ENCODE measurements around the gene MEIS2. TPM values are rescaled to one million over a fixed set of nuclear protein-coding genes. Genes with fewer than 3 reads are reported as not detected.

The MEIS2 gene
- total and polyA plus RNA-seq, 2 of the 13 experiments (the other 11 are each of a cell fraction or from before 2014, with no cell fraction given), result 10.7 to 12.4 TPM

DNA sequence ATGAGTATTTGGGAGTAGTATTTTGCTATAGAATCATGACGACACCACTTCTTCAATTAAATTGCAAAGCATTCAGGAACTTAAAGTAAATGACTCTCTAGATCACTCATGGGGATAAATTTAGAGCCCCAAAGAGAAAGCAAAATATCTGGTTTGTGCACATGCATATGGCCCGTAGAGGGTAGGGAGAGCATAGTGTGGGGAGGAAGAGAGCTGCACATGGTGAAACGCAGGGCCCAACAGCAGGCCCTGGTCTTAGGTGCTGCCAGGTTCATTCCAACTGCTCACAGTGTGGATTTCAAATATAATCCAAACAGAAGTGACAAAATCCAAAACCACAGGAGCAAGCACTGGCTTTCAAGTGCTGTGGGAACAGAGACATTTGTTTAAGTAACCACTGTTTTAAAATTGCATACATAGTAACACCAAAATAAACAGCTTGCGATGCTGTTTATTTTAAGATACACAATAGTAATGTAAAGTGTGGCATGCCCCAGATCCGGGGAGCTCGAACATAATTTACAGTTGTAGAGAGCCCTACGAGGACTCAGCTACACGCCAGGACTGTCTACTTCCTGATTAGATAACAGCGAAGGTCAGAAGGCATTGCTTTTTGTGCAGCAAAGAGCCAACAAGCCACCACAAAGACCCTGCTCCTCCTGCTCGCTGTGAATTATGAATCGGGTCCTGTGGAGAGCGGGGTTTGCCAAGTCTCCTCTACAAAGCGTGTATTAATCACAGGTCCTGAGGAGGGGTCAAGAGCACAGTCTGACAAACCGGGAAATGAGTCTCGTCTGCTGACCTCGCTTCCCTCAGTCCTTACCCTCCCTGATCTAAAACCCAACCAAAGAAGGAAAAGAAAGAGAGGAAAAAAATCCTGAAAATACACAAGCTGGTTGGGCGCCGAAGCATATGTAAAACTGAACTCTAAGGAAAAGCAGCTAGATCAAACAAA, 80.6 kb downstream of the MEIS2 start (continued):
- TF ChIP-seq ZNF18 (CRISPR knock-in tag; IDR thresholded peaks at IDR 0.05; ENCODE audit: insufficient replicate concordance) (peak; percentile 59), SIN3A (IDR thresholded peaks at IDR 0.05; ENCODE audit: borderline replicate concordance, low read depth, low read length) (no peak), BCL6 (CRISPR knock-in tag; IDR thresholded peaks at IDR 0.05) (no peak), ZFX (CRISPR knock-in tag; IDR thresholded peaks at IDR 0.05; ENCODE audit: low read depth) (no peak), SATB2 (CRISPR knock-in tag; IDR thresholded peaks at IDR 0.05) (no peak), KLF12 (CRISPR knock-in tag; IDR thresholded peaks at IDR 0.05; ENCODE audit: borderline replicate concordance) (no peak), HDAC6 (IDR thresholded peaks at IDR 0.05; ENCODE audit: low read depth, low read length) (no peak), FOSL2 (CRISPR knock-in tag; IDR thresholded peaks at IDR 0.05) (no peak; the same call in 1 of the 2 replicates), NKX3-1 (CRISPR knock-in tag; IDR thresholded peaks at IDR 0.05) (no peak), RARA (CRISPR knock-in tag; IDR thresholded peaks at IDR 0.05) (peak; percentile 48), GATAD2A (CRISPR knock-in tag; IDR thresholded peaks at IDR 0.05) (peak; percentile 67), PATZ1 (CRISPR knock-in tag; IDR thresholded peaks at IDR 0.05) (peak; percentile 1; the same call in 1 of the 2 replicates), PHF8 (CRISPR knock-in tag; IDR thresholded peaks at IDR 0.05) (no peak)
- TF ChIP-seq, protein P1, sequence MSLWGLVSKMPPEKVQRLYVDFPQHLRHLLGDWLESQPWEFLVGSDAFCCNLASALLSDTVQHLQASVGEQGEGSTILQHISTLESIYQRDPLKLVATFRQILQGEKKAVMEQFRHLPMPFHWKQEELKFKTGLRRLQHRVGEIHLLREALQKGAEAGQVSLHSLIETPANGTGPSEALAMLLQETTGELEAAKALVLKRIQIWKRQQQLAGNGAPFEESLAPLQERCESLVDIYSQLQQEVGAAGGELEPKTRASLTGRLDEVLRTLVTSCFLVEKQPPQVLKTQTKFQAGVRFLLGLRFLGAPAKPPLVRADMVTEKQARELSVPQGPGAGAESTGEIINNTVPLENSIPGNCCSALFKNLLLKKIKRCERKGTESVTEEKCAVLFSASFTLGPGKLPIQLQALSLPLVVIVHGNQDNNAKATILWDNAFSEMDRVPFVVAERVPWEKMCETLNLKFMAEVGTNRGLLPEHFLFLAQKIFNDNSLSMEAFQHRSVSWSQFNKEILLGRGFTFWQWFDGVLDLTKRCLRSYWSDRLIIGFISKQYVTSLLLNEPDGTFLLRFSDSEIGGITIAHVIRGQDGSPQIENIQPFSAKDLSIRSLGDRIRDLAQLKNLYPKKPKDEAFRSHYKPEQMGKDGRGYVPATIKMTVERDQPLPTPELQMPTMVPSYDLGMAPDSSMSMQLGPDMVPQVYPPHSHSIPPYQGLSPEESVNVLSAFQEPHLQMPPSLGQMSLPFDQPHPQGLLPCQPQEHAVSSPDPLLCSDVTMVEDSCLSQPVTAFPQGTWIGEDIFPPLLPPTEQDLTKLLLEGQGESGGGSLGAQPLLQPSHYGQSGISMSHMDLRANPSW (CRISPR knock-in tag; IDR thresholded peaks at IDR 0.05; ENCODE audit: borderline replicate concordance), result no peak
- TF ChIP-seq, protein P2, sequence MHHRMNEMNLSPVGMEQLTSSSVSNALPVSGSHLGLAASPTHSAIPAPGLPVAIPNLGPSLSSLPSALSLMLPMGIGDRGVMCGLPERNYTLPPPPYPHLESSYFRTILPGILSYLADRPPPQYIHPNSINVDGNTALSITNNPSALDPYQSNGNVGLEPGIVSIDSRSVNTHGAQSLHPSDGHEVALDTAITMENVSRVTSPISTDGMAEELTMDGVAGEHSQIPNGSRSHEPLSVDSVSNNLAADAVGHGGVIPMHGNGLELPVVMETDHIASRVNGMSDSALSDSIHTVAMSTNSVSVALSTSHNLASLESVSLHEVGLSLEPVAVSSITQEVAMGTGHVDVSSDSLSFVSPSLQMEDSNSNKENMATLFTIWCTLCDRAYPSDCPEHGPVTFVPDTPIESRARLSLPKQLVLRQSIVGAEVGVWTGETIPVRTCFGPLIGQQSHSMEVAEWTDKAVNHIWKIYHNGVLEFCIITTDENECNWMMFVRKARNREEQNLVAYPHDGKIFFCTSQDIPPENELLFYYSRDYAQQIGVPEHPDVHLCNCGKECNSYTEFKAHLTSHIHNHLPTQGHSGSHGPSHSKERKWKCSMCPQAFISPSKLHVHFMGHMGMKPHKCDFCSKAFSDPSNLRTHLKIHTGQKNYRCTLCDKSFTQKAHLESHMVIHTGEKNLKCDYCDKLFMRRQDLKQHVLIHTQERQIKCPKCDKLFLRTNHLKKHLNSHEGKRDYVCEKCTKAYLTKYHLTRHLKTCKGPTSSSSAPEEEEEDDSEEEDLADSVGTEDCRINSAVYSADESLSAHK (CRISPR knock-in tag; IDR thresholded peaks at IDR 0.05; ENCODE audit: borderline replicate concordance), result no peak
- TF ChIP-seq, protein P3, sequence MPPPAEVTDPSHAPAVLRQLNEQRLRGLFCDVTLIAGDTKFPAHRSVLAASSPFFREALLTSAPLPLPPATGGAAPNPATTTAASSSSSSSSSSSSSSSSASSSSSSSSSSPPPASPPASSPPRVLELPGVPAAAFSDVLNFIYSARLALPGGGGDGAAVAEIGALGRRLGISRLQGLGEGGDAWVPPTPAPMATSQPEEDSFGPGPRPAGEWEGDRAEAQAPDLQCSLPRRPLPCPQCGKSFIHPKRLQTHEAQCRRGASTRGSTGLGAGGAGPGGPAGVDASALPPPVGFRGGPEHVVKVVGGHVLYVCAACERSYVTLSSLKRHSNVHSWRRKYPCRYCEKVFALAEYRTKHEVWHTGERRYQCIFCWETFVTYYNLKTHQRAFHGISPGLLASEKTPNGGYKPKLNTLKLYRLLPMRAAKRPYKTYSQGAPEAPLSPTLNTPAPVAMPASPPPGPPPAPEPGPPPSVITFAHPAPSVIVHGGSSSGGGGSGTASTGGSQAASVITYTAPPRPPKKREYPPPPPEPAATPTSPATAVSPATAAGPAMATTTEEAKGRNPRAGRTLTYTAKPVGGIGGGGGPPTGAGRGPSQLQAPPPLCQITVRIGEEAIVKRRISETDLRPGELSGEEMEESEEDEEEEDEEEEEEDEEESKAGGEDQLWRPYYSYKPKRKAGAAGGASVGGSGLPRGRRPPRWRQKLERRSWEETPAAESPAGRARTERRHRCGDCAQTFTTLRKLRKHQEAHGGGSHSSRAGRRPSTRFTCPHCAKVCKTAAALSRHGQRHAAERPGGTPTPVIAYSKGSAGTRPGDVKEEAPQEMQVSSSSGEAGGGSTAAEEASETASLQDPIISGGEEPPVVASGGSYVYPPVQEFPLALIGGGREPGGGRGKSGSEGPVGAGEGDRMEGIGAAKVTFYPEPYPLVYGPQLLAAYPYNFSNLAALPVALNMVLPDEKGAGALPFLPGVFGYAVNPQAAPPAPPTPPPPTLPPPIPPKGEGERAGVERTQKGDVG (CRISPR knock-in tag; IDR thresholded peaks at IDR 0.05; ENCODE audit: borderline replicate concordance), result no peak

Data from HepG2 (cell line).